GM19328 (cell line): ENCODE data around the gene MINDY4.
A peak's percentile ranks its signal among the peaks of the same experiment; 100 is the strongest.

Source experiments
- ATAC-seq: cut with Tn5 transposase; IDR thresholded peaks from one replicate; pipeline ENCODE4 v1.9.1; 2021; ENCODE audit warnings: mild to moderate bottlenecking, moderate library complexity; ENCODE audit not compliant: unreplicated experiment

Gene MINDY4

GRCh38 chr7:30771174-30771879 is at the start of gene MINDY4:
Gene MINDY4 (plus strand): TSS chr7:30771417. CDS start chr7:30771494, 77 bp downstream.
- peak; percentile 89 for ATAC-seq

DNA sequence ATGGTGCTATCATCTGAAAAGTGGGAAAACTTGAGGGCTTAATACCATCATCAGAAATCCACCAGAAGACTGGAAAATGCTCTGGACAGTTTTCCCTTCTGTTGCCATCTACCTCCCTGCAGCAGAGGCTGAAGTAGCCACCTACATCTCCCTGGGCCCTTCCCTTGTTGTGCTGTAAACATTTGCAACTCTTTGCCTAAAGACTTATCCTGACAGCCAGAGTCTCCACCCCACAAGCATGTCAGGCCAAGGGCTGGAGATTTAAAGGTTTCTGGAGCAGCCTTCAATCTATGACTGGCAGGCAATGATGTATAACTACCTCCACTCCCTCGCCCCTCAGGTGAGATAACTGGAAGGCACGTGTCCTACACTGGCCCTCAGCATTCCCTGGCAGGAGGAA is 49.0 kb upstream of the MINDY4 start:
- ATAC-seq: no peak

DNA sequence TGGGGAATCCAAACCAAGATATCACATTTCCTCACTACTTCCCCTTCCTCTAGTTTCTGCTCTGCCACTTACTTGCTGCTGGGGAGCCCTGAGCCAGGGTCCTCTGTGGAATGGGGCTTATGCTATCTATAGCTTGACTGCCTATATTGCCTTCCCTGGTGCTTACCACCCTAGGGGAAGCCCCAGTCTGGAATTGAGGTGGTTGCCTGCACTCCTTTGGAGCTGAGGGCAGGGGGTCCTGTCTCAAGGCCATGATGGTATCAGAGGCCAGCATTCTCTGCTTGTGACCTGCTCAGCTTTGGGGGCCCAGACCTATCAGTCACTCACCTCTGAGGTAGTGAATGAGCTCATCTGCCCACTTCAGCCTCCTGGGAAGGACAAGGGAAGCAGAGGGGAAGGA is 48.5 kb upstream of the MINDY4 start:
- ATAC-seq: no peak

DNA sequence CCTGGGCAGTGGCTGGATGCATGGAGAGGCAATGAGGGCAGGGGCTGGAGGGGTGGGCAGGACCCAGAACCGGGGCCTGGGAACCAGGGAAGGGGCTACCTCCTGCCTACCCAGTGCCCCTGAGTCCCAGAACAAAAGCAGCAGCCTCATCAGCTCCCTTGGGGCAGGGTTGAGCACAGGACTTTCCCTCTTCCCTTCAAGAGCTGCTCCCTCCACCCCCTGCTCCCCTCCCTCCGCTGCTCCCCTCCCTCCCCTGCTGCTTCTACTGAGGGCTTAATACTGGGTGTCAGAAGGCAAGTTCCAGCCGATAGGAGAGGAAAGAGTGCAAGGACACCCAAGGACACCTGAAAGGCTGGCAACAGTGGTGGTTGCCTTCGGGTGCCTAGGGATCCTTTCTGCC is 47.4 kb upstream of the MINDY4 start:
- no peak for ATAC-seq

DNA sequence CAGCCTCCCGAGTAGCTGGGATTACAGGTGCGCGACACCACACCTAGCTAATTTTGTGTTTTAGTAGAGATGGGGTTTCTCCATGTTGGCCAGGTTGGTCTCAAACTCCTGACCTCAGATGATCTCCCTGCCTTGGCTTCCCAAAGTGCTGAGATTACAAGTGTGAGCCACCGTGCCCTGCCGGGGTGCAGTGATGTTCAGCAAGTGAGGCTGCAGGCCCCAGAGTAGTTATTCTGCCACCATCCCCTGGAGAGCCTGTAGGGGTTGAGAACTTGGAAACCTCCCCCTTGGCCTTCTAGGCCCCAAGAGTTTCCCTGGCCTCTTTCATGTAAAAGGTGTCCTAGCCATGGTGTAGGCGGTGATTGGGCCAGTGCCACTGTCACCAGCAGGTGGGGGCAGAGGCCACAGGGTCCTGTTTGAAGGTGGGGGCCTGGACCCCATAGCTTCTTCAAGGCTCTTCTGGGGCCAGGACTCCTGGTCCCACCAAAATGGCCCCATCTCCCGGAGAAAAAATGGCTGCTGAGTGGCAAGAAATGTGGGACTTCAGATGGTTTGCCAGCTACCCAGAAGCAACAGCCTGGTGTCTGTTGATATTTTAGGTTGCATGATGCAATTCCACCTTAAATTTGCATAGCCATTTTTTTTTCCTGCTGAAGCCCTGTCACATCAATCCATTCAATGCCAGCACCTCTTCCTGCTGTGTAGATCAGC is 44.8 kb upstream of the MINDY4 start:
- no peak for ATAC-seq

DNA sequence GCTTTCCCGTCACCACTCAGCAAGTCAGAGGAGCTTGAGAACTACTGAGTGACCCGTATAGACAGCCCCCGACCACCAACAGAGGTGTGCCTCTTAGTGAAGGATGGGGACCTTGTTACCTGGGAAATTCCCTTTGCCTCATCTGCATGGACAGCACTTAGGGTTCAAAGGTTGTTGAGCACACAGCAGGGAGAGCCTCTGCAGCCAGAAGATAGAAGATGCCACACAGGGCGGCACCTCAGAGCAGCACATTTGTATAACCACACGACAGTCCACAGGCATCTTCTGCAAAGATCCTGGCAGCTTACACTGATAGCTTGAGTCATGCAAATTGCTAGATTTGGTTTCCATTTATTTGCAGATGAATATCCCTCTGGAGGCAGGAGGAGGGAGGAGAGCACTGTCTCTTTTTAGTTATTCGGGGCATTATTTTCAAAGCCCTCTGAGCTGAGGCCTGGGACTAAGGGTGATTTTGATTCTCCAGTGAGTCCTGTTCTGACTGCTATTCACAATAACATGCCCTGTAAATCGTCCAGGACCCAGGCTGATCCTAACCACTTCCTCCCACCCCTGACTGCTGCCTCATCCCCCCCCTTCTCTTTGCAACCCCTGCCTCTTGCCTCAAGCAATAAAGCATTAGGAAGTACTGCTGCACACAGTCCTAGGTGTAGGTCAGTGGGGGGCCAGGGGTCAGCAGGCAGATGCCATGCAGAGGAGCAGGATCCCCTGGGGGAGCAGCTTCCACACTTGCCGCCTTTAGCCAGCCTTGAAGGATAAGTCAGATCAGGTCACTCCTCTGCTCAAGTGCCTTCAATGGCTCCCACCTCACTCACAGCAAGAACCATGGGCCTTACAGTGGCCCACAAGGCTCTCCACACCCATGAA is 43.9 kb upstream of the MINDY4 start:
- no peak for ATAC-seq

DNA sequence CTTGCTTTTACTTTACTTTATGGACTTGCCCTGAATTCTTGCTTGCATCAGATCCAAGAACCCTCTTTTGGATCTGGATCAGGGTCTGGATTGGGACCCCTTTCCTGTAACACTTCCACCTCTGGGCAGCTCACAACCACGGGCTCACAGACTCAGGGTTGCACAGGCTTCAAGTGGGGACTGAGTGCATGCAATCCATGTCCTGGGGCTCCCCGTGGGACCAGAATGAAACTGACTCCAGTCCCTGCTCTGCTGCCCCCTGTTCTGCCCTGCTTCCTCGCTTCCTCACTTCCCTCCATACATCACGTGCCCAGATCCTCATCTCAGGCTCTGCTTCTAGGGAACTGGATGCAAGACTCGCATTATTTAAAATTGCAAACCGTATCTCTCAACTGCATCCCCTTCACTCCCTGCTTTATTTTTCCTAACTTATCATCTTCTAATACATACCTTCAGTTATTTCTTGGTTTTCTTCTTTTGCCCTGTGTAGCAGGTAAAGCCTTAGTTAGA is 42.6 kb upstream of the MINDY4 start:
- ATAC-seq: no peak

DNA sequence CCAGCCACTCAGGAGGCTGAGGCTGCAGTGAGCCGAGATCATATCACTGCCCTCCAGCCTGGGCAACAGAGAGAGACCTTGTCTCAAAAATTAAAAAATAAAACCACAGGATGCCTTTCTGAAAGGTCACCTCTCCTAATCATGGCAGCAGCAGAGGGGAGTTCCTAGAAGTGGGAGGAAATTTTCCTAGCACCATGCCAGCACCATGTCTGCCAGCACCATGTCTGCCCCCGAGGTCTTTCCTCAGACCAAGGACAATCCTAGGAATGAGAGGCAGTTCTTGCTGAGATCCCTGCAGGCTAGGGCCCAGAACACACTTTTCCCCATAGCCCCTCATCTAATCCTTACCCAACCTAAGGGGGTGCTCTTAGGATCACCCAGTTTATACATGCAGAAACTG is 41.6 kb upstream of the MINDY4 start:
- no peak for ATAC-seq

GRCh38 chr7:30730097-30730496 is 41.1 kb upstream of the MINDY4 start:
- no peak for ATAC-seq

- no peak for ATAC-seq
Observed at GRCh38 chr7:30730996-30731395, 40.2 kb upstream of the MINDY4 start.

DNA sequence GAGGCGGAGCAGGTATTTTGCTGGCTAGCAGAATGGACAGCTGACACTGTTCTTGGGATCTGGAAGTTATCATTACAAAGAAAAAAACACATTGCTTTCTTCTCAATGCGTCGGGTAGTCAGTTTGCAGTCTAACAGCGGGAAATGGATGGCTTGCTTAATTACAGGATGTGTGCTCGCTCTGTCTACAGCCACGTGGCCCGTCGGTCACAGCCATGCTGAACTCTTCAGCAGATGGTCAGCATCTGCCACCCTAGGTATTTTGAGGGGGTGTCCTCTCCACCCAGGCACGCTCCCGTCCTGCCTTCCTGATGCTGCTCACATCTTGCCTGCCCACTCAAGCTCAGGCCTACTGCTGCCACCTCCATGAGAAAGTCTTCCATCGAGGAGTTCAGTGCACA is 39.6 kb upstream of the MINDY4 start:
- ATAC-seq: no peak

GRCh38 chr7:30732606-30733005 is 38.6 kb upstream of the MINDY4 start:
- no peak for ATAC-seq

DNA sequence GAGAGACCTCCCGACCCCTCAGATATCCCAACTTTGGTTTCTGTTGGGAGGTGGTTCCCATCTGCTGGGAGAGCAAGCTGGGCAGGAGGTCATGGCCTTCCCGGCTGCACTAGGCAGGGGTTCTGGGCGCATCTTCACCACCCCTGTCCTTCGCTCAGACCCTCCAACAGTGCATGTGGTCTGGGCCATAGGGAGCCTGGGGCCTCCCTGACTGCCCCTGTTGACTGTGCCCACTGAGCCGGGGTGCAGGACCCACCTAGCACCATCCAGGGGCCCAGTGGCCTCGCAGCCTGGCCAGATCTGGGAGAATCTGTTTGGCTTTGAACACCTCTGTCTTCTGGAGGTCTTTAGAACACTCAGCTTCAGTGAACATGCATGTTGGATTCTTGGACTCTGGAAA is 38.0 kb upstream of the MINDY4 start:
- no peak for ATAC-seq

- ATAC-seq: no peak
Observed at GRCh38 chr7:30733691-30734090, 37.5 kb upstream of the MINDY4 start.

DNA sequence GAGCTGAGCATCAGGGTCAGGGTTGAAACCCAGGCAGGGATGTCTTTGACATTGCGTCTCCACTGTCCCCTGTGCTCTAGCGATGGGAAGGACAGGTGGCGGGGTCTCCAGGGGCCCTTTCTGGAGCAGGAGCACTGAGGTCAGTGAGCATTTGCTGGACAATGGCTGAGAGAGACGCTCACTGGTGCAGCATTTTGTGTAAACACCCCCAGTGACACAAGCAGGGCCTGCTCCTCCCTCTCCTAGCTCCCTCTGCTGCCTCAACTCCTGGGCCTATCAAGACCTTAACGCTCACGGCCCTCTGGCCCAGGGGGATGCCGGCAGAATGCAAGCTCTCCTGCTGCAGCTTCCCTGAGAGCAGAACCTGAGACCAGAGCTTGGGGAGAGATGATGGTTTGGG is 36.7 kb upstream of the MINDY4 start:
- no peak for ATAC-seq

DNA sequence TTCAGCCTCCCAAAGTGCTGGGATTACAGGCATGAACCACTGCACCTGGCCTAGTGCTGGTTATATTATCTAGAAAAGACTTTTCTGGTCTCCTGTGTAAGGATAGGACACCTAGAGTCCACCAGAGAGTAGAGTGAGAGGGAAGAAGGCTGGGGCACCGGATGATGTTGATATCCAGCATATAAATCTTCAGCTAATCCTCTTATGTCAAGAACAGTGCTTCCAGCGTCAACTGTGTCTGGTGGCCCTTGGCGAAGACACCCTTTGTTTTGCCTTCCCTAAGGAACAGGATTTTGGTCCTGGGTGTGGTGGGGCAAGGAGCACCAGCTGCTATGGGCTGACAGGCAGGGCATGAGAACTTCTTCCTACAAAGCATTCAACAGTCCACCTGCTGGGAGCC is 35.6 kb upstream of the MINDY4 start:
- ATAC-seq: no peak

- ATAC-seq: no peak
Observed at GRCh38 chr7:30736291-30736690, 34.9 kb upstream of the MINDY4 start.

- ATAC-seq: no peak
Observed at GRCh38 chr7:30738026-30738915, 32.9 kb upstream of the MINDY4 start.

DNA sequence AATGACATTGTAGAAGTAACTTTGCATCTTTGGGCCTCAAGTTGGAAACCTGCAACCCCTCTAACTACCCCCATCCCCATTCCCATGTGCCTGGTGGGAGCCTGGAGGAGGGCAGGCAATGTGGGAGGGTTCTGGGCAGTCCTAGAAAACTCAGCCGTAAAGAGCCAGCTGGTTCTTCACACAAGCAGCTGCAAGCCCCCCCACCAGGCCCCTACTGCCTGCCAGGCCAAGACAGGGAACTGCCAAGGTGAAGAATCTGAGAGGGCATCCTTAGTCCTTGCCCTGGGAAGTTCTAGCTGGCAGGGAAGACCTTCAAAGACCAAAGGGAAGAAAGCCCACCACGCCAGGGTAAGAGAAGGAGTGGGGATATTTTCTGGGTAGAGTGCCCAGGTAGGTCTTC is 31.5 kb upstream of the MINDY4 start:
- no peak for ATAC-seq

GRCh38 chr7:30740417-30741181 is 30.6 kb upstream of the MINDY4 start:
- ATAC-seq: no peak
